HEK293 (cell line): ENCODE measurements around the gene USP32.

Experiments used
- BCL11A ChIP-seq: fragments of 450-650 bp; formaldehyde crosslinking; IDR thresholded peaks from 2 replicates; pipeline ENCODE4 v1.5.1; 2016; ENCODE audit warnings: low read depth, missing biosample characterization, missing genetic modification characterization
- GFI1B ChIP-seq: fragments of 450-650 bp; formaldehyde crosslinking; IDR thresholded peaks from 2 replicates; pipeline ENCODE4 v1.5.1; 2016; ENCODE audit warnings: missing biosample characterization, missing genetic modification characterization
- GLI2 ChIP-seq: fragments of 450-650 bp; formaldehyde crosslinking; IDR thresholded peaks from 2 replicates; pipeline ENCODE4; 2017; ENCODE audit warnings: missing biosample characterization, missing genetic modification characterization, low read depth, borderline replicate concordance
- PRDM1 ChIP-seq: fragments of 450-650 bp; formaldehyde crosslinking; IDR thresholded peaks from 2 replicates; pipeline ENCODE4; 2016; ENCODE audit warnings: missing biosample characterization, missing genetic modification characterization
- SP2 ChIP-seq: fragments of 450-650 bp; formaldehyde crosslinking; IDR thresholded peaks from 2 replicates; pipeline ENCODE4 v1.5.1; 2016; ENCODE audit warnings: missing biosample characterization, missing genetic modification characterization
- ZBTB1 ChIP-seq: fragments of 450-650 bp; formaldehyde crosslinking; IDR thresholded peaks from 2 replicates; pipeline ENCODE4 v1.5.1; 2016; ENCODE audit warnings: missing biosample characterization, missing genetic modification characterization
- ZBTB10 ChIP-seq: fragments of 450-650 bp; formaldehyde crosslinking; IDR thresholded peaks from 2 replicates; pipeline ENCODE4 v1.5.1; 2016; ENCODE audit warnings: missing biosample characterization, missing genetic modification characterization
- ZBTB44 ChIP-seq: fragments of 450-650 bp; IDR thresholded peaks from 2 replicates; pipeline ENCODE4 v1.5.1; 2018; ENCODE audit warnings: missing biosample characterization, mild to moderate bottlenecking, missing genetic modification characterization
- ZBTB8A ChIP-seq: fragments of 450-650 bp; formaldehyde crosslinking; IDR thresholded peaks from 2 replicates; pipeline ENCODE4 v1.5.1; 2016; ENCODE audit warnings: missing biosample characterization, missing genetic modification characterization
- ZFP3 ChIP-seq: fragments of 450-650 bp; formaldehyde crosslinking; IDR thresholded peaks from 2 replicates; pipeline ENCODE4 v1.5.1; 2016; ENCODE audit warnings: low read depth, missing biosample characterization, missing genetic modification characterization
- ZNF174 ChIP-seq: fragments of 450-650 bp; formaldehyde crosslinking; IDR thresholded peaks from 2 replicates; pipeline ENCODE4 v1.5.0; 2017; ENCODE audit warnings: missing biosample characterization, mild to moderate bottlenecking, missing genetic modification characterization
- ZNF2 ChIP-seq: fragments of 450-650 bp; formaldehyde crosslinking; IDR thresholded peaks from 2 replicates; pipeline ENCODE4 v1.5.1; 2016; ENCODE audit warnings: missing biosample characterization, missing genetic modification characterization
- ZNF202 ChIP-seq: fragments of 450-650 bp; formaldehyde crosslinking; IDR thresholded peaks from 2 replicates; pipeline ENCODE4 v1.5.1; 2016; ENCODE audit warnings: missing biosample characterization, missing genetic modification characterization, borderline replicate concordance
- ZNF221 ChIP-seq: fragments of 450-650 bp; formaldehyde crosslinking; IDR thresholded peaks from 2 replicates; pipeline ENCODE4 v1.5.1; 2017; ENCODE audit warnings: missing biosample characterization, missing genetic modification characterization, borderline replicate concordance
- ZNF292 ChIP-seq: fragments of 450-650 bp; formaldehyde crosslinking; IDR thresholded peaks from 2 replicates; pipeline ENCODE4 v1.5.1; 2016; ENCODE audit warnings: low read depth, missing biosample characterization, missing genetic modification characterization, borderline replicate concordance
- ZNF366 ChIP-seq: fragments of 450-650 bp; formaldehyde crosslinking; conservative IDR thresholded peaks from 2 replicates; pipeline ENCODE4 v1.5.1; 2016; ENCODE audit warnings: missing biosample characterization, missing genetic modification characterization
- ZNF510 ChIP-seq: fragments of 450-650 bp; formaldehyde crosslinking; IDR thresholded peaks from 2 replicates; pipeline ENCODE4 v1.5.1; 2018; ENCODE audit warnings: mild to moderate bottlenecking, missing genetic modification characterization, missing biosample characterization; ENCODE audit not compliant: insufficient replicate concordance
- ZNF544 ChIP-seq: fragments of 450-650 bp; formaldehyde crosslinking; IDR thresholded peaks from 2 replicates; pipeline ENCODE4 v1.5.0; 2017; ENCODE audit warnings: missing biosample characterization, missing genetic modification characterization
- ZNF549 ChIP-seq: fragments of 450-650 bp; IDR thresholded peaks from 2 replicates; pipeline ENCODE4 v1.5.1; 2018; ENCODE audit warnings: missing biosample characterization, missing genetic modification characterization, mild to moderate bottlenecking, inconsistent platforms, moderate library complexity
- ZNF555 ChIP-seq: fragments of 450-650 bp; formaldehyde crosslinking; conservative IDR thresholded peaks from 2 replicates; pipeline ENCODE4 v1.5.1; 2017; ENCODE audit warnings: missing biosample characterization, mild to moderate bottlenecking, missing genetic modification characterization, inconsistent platforms
- ZNF558 ChIP-seq: fragments of 450-650 bp; formaldehyde crosslinking; IDR thresholded peaks from 2 replicates; pipeline ENCODE4 v1.5.1; 2016; ENCODE audit warnings: missing biosample characterization, missing genetic modification characterization
- ZNF610 ChIP-seq: fragments of 450-650 bp; formaldehyde crosslinking; IDR thresholded peaks from 2 replicates; pipeline ENCODE4 v1.5.1; 2016; ENCODE audit warnings: missing biosample characterization, missing genetic modification characterization, borderline replicate concordance
- ZNF621 ChIP-seq: fragments of 450-650 bp; formaldehyde crosslinking; IDR thresholded peaks from 2 replicates; pipeline ENCODE4 v1.5.1; 2017; ENCODE audit warnings: missing biosample characterization, missing genetic modification characterization
- ZNF658 ChIP-seq: fragments of 450-650 bp; formaldehyde crosslinking; IDR thresholded peaks from 2 replicates; pipeline ENCODE4; 2016; ENCODE audit warnings: missing biosample characterization, missing genetic modification characterization
- ZNF76 ChIP-seq: fragments of 450-650 bp; formaldehyde crosslinking; IDR thresholded peaks from 2 replicates; pipeline ENCODE4; 2016; ENCODE audit warnings: low read depth, missing biosample characterization, missing genetic modification characterization, borderline replicate concordance
- ZSCAN30 ChIP-seq: fragments of 450-650 bp; IDR thresholded peaks from 2 replicates; pipeline ENCODE4 v1.5.1; 2018; ENCODE audit warnings: missing biosample characterization, mild to moderate bottlenecking, missing genetic modification characterization, moderate library complexity
- TF ChIP-seq, protein P1 (sequence below): fragments of 450-650 bp; formaldehyde crosslinking; IDR thresholded peaks from 2 replicates; pipeline ENCODE4 v1.5.1; 2017; ENCODE audit warnings: missing biosample characterization, missing genetic modification characterization
- TF ChIP-seq, protein P2 (sequence below): fragments of 450-650 bp; formaldehyde crosslinking; IDR thresholded peaks from 2 replicates; pipeline ENCODE4 v1.5.1; 2016; ENCODE audit warnings: missing biosample characterization, missing genetic modification characterization
- TF ChIP-seq, protein P3 (sequence below): fragments of 450-650 bp; formaldehyde crosslinking; IDR thresholded peaks from 2 replicates; pipeline ENCODE4 v1.5.1; 2016; ENCODE audit warnings: missing biosample characterization, missing genetic modification characterization

USP32 gene

DNA sequence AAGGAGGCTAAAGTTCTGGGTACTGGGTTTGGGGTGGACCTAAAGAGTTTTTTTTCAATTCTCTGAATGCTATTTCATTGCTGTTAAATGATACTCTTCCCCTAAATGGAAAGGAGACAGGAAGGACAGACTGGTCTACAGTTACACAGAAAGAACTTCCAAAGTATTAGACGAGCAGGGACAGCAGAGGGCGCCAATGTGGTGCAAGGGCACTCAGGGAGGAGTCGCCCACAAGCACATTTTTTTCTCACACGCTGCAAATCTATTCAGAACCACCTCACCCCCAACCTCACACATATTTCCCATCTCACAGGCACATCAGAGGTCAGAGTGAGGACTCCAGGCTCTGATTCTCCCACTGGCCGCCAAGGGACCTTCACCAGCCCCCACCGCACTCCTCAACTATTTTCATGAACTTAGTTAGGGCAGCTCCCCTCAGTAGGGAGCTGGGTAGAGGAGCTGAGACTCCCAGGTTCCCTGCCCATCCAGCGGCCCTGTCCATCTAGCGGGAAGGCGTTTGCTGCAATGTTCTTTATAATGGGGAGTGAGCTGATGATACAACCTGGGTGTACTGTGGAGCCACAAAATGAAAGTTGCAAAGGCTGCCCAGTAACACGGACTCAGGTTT lies 248.9 kb downstream of the USP32 start (continued):
- TF ChIP-seq SP2 (tag by site-specific recombination) (no peak), ZSCAN30 (tag by site-specific recombination) (no peak), ZNF510 (tag by site-specific recombination) (no peak), ZNF558 (tag by site-specific recombination) (no peak), ZBTB10 (tag by site-specific recombination) (peak; percentile 22; the same call in 1 of the 2 replicates), ZNF555 (no peak), ZNF658 (tag by site-specific recombination) (no peak), PRDM1 (tag by site-specific recombination) (peak; percentile 22; the same call in 1 of the 2 replicates), ZNF544 (tag by site-specific recombination) (no peak), ZBTB8A (tag by site-specific recombination) (peak; percentile 65), ZNF221 (tag by site-specific recombination) (no peak), ZNF292 (tag by site-specific recombination) (no peak), ZNF174 (tag by site-specific recombination) (no peak), ZNF2 (tag by site-specific recombination) (peak; percentile 45; the same call in 1 of the 2 replicates), GLI2 (tag by site-specific recombination) (no peak), BCL11A (tag by site-specific recombination) (no peak), ZNF366 (tag by site-specific recombination) (no peak), ZNF621 (no peak), GFI1B (tag by site-specific recombination) (no peak), ZFP3 (tag by site-specific recombination) (no peak), ZNF76 (peak; percentile 22; the same call in 1 of the 2 replicates), ZBTB44 (tag by site-specific recombination) (no peak), ZNF549 (tag by site-specific recombination) (no peak), ZNF202 (no peak), ZBTB1 (no peak), ZNF610 (tag by site-specific recombination) (no peak)
- TF ChIP-seq, protein P1, sequence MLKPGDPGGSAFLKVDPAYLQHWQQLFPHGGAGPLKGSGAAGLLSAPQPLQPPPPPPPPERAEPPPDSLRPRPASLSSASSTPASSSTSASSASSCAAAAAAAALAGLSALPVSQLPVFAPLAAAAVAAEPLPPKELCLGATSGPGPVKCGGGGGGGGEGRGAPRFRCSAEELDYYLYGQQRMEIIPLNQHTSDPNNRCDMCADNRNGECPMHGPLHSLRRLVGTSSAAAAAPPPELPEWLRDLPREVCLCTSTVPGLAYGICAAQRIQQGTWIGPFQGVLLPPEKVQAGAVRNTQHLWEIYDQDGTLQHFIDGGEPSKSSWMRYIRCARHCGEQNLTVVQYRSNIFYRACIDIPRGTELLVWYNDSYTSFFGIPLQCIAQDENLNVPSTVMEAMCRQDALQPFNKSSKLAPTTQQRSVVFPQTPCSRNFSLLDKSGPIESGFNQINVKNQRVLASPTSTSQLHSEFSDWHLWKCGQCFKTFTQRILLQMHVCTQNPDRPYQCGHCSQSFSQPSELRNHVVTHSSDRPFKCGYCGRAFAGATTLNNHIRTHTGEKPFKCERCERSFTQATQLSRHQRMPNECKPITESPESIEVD (tag by site-specific recombination) = no peak
- TF ChIP-seq, protein P2, sequence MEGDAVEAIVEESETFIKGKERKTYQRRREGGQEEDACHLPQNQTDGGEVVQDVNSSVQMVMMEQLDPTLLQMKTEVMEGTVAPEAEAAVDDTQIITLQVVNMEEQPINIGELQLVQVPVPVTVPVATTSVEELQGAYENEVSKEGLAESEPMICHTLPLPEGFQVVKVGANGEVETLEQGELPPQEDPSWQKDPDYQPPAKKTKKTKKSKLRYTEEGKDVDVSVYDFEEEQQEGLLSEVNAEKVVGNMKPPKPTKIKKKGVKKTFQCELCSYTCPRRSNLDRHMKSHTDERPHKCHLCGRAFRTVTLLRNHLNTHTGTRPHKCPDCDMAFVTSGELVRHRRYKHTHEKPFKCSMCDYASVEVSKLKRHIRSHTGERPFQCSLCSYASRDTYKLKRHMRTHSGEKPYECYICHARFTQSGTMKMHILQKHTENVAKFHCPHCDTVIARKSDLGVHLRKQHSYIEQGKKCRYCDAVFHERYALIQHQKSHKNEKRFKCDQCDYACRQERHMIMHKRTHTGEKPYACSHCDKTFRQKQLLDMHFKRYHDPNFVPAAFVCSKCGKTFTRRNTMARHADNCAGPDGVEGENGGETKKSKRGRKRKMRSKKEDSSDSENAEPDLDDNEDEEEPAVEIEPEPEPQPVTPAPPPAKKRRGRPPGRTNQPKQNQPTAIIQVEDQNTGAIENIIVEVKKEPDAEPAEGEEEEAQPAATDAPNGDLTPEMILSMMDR (tag by site-specific recombination) = peak; percentile 92
- TF ChIP-seq, protein P3, sequence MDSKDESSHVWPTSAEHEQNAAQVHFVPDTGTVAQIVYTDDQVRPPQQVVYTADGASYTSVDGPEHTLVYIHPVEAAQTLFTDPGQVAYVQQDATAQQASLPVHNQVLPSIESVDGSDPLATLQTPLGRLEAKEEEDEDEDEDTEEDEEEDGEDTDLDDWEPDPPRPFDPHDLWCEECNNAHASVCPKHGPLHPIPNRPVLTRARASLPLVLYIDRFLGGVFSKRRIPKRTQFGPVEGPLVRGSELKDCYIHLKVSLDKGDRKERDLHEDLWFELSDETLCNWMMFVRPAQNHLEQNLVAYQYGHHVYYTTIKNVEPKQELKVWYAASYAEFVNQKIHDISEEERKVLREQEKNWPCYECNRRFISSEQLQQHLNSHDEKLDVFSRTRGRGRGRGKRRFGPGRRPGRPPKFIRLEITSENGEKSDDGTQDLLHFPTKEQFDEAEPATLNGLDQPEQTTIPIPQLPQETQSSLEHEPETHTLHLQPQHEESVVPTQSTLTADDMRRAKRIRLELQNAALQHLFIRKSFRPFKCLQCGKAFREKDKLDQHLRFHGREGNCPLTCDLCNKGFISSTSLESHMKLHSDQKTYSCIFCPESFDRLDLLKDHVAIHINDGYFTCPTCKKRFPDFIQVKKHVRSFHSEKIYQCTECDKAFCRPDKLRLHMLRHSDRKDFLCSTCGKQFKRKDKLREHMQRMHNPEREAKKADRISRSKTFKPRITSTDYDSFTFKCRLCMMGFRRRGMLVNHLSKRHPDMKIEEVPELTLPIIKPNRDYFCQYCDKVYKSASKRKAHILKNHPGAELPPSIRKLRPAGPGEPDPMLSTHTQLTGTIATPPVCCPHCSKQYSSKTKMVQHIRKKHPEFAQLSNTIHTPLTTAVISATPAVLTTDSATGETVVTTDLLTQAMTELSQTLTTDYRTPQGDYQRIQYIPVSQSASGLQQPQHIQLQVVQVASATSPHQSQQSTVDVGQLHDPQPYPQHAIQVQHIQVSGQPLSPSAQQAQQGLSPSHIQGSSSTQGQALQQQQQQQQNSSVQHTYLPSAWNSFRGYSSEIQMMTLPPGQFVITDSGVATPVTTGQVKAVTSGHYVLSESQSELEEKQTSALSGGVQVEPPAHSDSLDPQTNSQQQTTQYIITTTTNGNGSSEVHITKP (tag by site-specific recombination) = no peak; the same call in 1 of the 2 replicates
